ENCODE measurements around the gene MAST4.
A peak's percentile ranks its signal among the peaks of the same experiment; 100 is the strongest.

The MAST4 gene

DNA sequence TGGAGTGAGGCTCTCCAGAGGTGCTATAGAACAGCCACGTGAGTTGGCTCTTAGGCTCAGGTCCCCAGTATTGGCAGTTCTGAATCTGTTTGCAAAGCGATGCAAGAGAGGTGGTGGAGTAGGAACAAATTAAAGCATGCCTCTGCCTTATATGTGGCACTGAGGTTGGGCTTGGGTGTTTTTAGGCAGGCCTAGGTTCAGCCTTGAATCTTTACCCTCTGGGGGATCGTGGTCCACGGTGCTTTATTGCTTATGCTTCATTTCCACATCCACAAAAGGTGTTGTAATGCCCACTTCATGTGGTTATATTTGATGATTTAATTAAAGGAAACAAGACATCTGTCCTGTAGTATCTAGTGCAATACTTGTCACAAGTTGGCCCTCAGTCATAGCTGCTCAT, 544.2 kb downstream of the MAST4 start:
- no peaks in the 10 kb centered on the region for H3K9me3 ChIP-seq (ENCODE audit: low read length)
- peaks cover 61% of the 10 kb centered on the region for H3K36me3 ChIP-seq (ENCODE audit: insufficient read depth, low read length)
- no peak overlapping the region for H3K27ac ChIP-seq (ENCODE audit: low read depth, low read length)
- no peak overlapping the region for H3K9ac ChIP-seq (ENCODE audit: low read length)
- no peaks in the 10 kb centered on the region for H3K4me1 ChIP-seq (ENCODE audit: insufficient read depth, low read length)
- H3K4me3 ChIP-seq (ENCODE audit: low read depth in 1 of 2, low read length in 2 of 2) = no peak overlapping the region
- no peaks in the 10 kb centered on the region for H3K27me3 ChIP-seq (ENCODE audit: control insufficient read depth in 1 of 2, insufficient read depth in 2 of 2, low read length in 2 of 2)

GRCh38 chr5:67141644-67142043, 545.5 kb downstream of the MAST4 start:
- H3K9me3 ChIP-seq (ENCODE audit: low read length) = no peaks in the 10 kb centered on the region
- H3K36me3 ChIP-seq (ENCODE audit: insufficient read depth, low read length) = peaks cover 58% of the 10 kb centered on the region

DNA sequence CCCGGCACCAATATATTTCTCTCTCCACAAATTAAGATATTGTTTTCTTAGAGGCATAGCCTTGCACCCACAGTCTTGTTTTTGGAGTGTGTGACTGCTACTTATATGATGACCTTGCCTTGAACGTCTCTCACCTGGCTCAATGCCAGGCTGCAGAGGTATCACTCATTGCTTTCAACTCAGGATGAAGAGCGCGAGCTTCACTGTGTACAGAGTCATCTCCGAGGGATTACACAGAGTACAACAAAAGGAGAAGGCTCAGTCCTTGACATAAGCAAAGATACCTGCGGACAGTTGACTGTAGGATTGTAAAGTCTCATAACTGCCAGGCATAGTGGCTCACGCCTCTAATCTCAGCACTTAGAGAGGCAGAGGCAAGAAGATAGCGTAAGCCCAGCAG, 546.6 kb downstream of the MAST4 start:
- Histone ChIP-seq H3K4me3 (ENCODE audit: low read depth in 1 of 2, low read length in 2 of 2) (no peak overlapping the region), H3K27ac (ENCODE audit: low read depth, low read length) (no peak overlapping the region), H3K36me3 (ENCODE audit: insufficient read depth, low read length) (peaks cover 48% of the 10 kb centered on the region), H3K9ac (ENCODE audit: low read length) (no peak overlapping the region), H3K4me1 (ENCODE audit: insufficient read depth, low read length) (no peaks in the 10 kb centered on the region), H3K9me3 (ENCODE audit: low read length) (no peaks in the 10 kb centered on the region), H3K27me3 (ENCODE audit: control insufficient read depth in 1 of 2, insufficient read depth in 2 of 2, low read length in 2 of 2) (no peaks in the 10 kb centered on the region)

More at GRCh38 chr5:67141644-67142043, 545.5 kb downstream of the MAST4 start:
- H3K4me3 ChIP-seq (ENCODE audit: low read depth in 1 of 2, low read length in 2 of 2) = no peak overlapping the region
- H3K4me1 ChIP-seq (ENCODE audit: insufficient read depth, low read length) = no peaks in the 10 kb centered on the region
- no peak overlapping the region for H3K27ac ChIP-seq (ENCODE audit: low read depth, low read length)
- no peaks in the 10 kb centered on the region for H3K27me3 ChIP-seq (ENCODE audit: control insufficient read depth in 1 of 2, insufficient read depth in 2 of 2, low read length in 2 of 2)
- H3K9ac ChIP-seq (ENCODE audit: low read length) = no peak overlapping the region

- Histone ChIP-seq H3K4me1 (ENCODE audit: insufficient read depth, low read length) (no peaks in the 10 kb centered on the region), H3K4me3 (ENCODE audit: low read depth in 1 of 2, low read length in 2 of 2) (no peak overlapping the region), H3K9me3 (ENCODE audit: low read length) (no peaks in the 10 kb centered on the region), H3K9ac (ENCODE audit: low read length) (no peak overlapping the region), H3K27me3 (ENCODE audit: control insufficient read depth in 1 of 2, insufficient read depth in 2 of 2, low read length in 2 of 2) (no peaks in the 10 kb centered on the region), H3K36me3 (ENCODE audit: insufficient read depth, low read length) (peaks cover 43% of the 10 kb centered on the region), H3K27ac (ENCODE audit: low read depth, low read length) (no peak overlapping the region)
Observed at GRCh38 chr5:67143549-67143948, 547.4 kb downstream of the MAST4 start.

- Histone ChIP-seq H3K27ac (ENCODE audit: low read depth, low read length) (no peak overlapping the region), H3K27me3 (ENCODE audit: control insufficient read depth in 1 of 2, insufficient read depth in 2 of 2, low read length in 2 of 2) (no peaks in the 10 kb centered on the region), H3K4me3 (ENCODE audit: low read depth in 1 of 2, low read length in 2 of 2) (no peak overlapping the region), H3K9me3 (ENCODE audit: low read length) (no peaks in the 10 kb centered on the region), H3K9ac (ENCODE audit: low read length) (no peak overlapping the region), H3K4me1 (ENCODE audit: insufficient read depth, low read length) (no peaks in the 10 kb centered on the region), H3K36me3 (ENCODE audit: insufficient read depth, low read length) (peaks cover 43% of the 10 kb centered on the region)
Observed at GRCh38 chr5:67144183-67144639, 548.0 kb downstream of the MAST4 start.

GRCh38 chr5:67146574-67146973, 550.4 kb downstream of the MAST4 start:
- Histone ChIP-seq H3K4me1 (ENCODE audit: insufficient read depth, low read length) (no peaks in the 10 kb centered on the region), H3K9ac (ENCODE audit: low read length) (no peak overlapping the region), H3K27me3 (ENCODE audit: control insufficient read depth in 1 of 2, insufficient read depth in 2 of 2, low read length in 2 of 2) (no peaks in the 10 kb centered on the region), H3K36me3 (ENCODE audit: insufficient read depth, low read length) (peaks cover 51% of the 10 kb centered on the region), H3K27ac (ENCODE audit: low read depth, low read length) (no peak overlapping the region), H3K4me3 (ENCODE audit: low read depth in 1 of 2, low read length in 2 of 2) (no peak overlapping the region), H3K9me3 (ENCODE audit: low read length) (no peaks in the 10 kb centered on the region)

DNA sequence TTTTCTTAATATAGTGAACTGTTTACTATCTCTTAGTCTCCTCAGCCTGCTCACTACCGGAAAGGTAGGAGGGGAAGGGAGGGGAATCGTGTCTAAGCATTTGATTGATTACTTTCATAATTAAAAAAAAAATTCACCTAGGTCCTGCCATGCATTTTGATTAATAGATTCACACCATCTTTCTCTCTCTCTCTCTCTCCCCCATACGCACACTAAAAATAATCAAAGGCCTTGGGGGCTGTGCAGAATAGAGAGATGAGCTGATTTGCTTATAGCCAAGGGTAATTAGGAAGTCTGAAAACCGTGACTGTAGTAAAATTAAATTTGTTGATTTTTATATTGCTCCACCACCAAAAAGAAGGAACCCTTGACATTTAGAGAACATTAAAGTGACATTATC, 550.8 kb downstream of the MAST4 start:
- peaks cover 48% of the 10 kb centered on the region for H3K36me3 ChIP-seq (ENCODE audit: insufficient read depth, low read length)

GRCh38 chr5:67147760-67148159, 551.6 kb downstream of the MAST4 start:
- H3K27me3 ChIP-seq (ENCODE audit: control insufficient read depth in 1 of 2, insufficient read depth in 2 of 2, low read length in 2 of 2) = no peaks in the 10 kb centered on the region
- no peaks in the 10 kb centered on the region for H3K9me3 ChIP-seq (ENCODE audit: low read length)
- no peaks in the 10 kb centered on the region for H3K4me1 ChIP-seq (ENCODE audit: insufficient read depth, low read length)
- no peak overlapping the region for H3K27ac ChIP-seq (ENCODE audit: low read depth, low read length)
- no peak overlapping the region for H3K9ac ChIP-seq (ENCODE audit: low read length)
- H3K36me3 ChIP-seq (ENCODE audit: insufficient read depth, low read length) = peaks cover 40% of the 10 kb centered on the region
- no peak overlapping the region for H3K4me3 ChIP-seq (ENCODE audit: low read depth in 1 of 2, low read length in 2 of 2)

More for the DNA sequence above, 550.8 kb downstream of the MAST4 start:
- H3K27me3 ChIP-seq (ENCODE audit: control insufficient read depth in 1 of 2, insufficient read depth in 2 of 2, low read length in 2 of 2) = no peaks in the 10 kb centered on the region
- no peak overlapping the region for H3K4me3 ChIP-seq (ENCODE audit: low read depth in 1 of 2, low read length in 2 of 2)
- H3K4me1 ChIP-seq (ENCODE audit: insufficient read depth, low read length) = no peaks in the 10 kb centered on the region
- no peak overlapping the region for H3K9ac ChIP-seq (ENCODE audit: low read length)
- H3K27ac ChIP-seq (ENCODE audit: low read depth, low read length) = no peak overlapping the region
- H3K9me3 ChIP-seq (ENCODE audit: low read length) = no peaks in the 10 kb centered on the region

GRCh38 chr5:67149057-67149950, 553.1 kb downstream of the MAST4 start:
- Histone ChIP-seq H3K4me3 (ENCODE audit: low read depth in 1 of 2, low read length in 2 of 2) (peak overlapping the region in 1 of 2 donors; percentile 20), H3K4me1 (ENCODE audit: insufficient read depth, low read length) (no peaks in the 10 kb centered on the region), H3K27ac (ENCODE audit: low read depth, low read length) (peak overlapping the region; percentile 14), H3K36me3 (ENCODE audit: insufficient read depth, low read length) (peaks cover 33% of the 10 kb centered on the region), H3K9ac (ENCODE audit: low read length) (no peak overlapping the region), H3K27me3 (ENCODE audit: control insufficient read depth in 1 of 2, insufficient read depth in 2 of 2, low read length in 2 of 2) (no peaks in the 10 kb centered on the region), H3K9me3 (ENCODE audit: low read length) (no peaks in the 10 kb centered on the region)

DNA sequence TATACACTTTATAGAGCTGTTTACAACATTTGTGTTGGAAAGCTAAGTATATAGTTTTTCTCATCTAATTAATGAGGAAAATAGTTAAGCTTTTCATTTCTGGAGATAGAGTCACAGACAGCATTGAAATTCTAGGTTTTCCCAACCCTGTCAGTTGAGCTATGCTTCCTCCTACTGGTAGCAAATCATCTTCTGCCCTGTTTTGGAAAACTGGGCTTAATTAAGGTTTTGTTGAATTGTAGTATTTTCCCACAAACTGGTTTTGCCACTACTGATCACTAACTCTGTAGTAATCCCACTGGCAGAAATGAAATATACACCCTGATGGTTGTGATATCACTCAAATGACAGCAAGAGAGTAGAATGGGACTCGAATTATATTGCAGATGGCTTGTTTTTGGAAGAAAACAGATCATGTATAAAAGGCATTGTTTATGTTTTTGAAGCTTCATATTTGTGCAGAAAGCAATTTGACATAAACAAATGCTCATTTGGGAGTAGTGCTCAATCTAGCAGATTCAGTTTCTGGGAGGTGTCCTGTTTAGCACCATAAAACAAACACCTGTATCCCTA, 553.8 kb downstream of the MAST4 start:
- peak overlapping the region in 1 of 2 donors; percentile 20 for H3K4me3 ChIP-seq (ENCODE audit: low read depth in 1 of 2, low read length in 2 of 2)
- H3K27me3 ChIP-seq (ENCODE audit: control insufficient read depth in 1 of 2, insufficient read depth in 2 of 2, low read length in 2 of 2) = no peaks in the 10 kb centered on the region
- peaks cover 28% of the 10 kb centered on the region for H3K36me3 ChIP-seq (ENCODE audit: insufficient read depth, low read length)
- no peak overlapping the region for H3K9ac ChIP-seq (ENCODE audit: low read length)
- no peaks in the 10 kb centered on the region for H3K9me3 ChIP-seq (ENCODE audit: low read length)
- H3K4me1 ChIP-seq (ENCODE audit: insufficient read depth, low read length) = no peaks in the 10 kb centered on the region
- H3K27ac ChIP-seq (ENCODE audit: low read depth, low read length) = no peak overlapping the region

GRCh38 chr5:67152400-67152799, 556.2 kb downstream of the MAST4 start:
- Histone ChIP-seq H3K4me3 (ENCODE audit: low read depth in 1 of 2, low read length in 2 of 2) (no peak overlapping the region), H3K9me3 (ENCODE audit: low read length) (no peaks in the 10 kb centered on the region), H3K27me3 (ENCODE audit: control insufficient read depth in 1 of 2, insufficient read depth in 2 of 2, low read length in 2 of 2) (no peaks in the 10 kb centered on the region), H3K36me3 (ENCODE audit: insufficient read depth, low read length) (peaks cover 23% of the 10 kb centered on the region), H3K27ac (ENCODE audit: low read depth, low read length) (no peak overlapping the region), H3K9ac (ENCODE audit: low read length) (no peak overlapping the region), H3K4me1 (ENCODE audit: insufficient read depth, low read length) (no peaks in the 10 kb centered on the region)
